LHCN-M2 (cell line): ENCODE measurements around the gene PARD3B. TPM values are rescaled to one million over a fixed set of nuclear protein-coding genes. Genes with fewer than 3 reads are reported as not detected.
A peak's percentile ranks its signal among the peaks of the same experiment; 100 is the strongest.

Experiments
- DNase-seq: peaks from one replicate; pipeline ENCODE4 v3.0.0-alpha.2; 2012; ENCODE audit warnings: low read depth
- total RNA-seq: library from RNA; depleted of rRNA; stranded (reverse); fragments of >200 nt; gene quantifications from 2 replicates; pipeline ENCODE4 v1.2.3, GENCODE V29; 2014

PARD3B gene
- total RNA-seq, 1 experiment from 2014 or later, result 4.0 TPM

GRCh38 chr2:204989877-204990276 lies 444.6 kb downstream of the PARD3B start:
- no peak for DNase-seq

GRCh38 chr2:205001300-205001966 lies 456.2 kb downstream of the PARD3B start:
- no peak for DNase-seq

- no peak for DNase-seq
Measured at GRCh38 chr2:205002390-205002789, 457.1 kb downstream of the PARD3B start.

GRCh38 chr2:205003288-205003687 lies 458.0 kb downstream of the PARD3B start:
- DNase-seq, result no peak

GRCh38 chr2:205010196-205010595 lies 464.9 kb downstream of the PARD3B start:
- DNase-seq, result no peak

- DNase-seq, result no peak
Measured at GRCh38 chr2:205011031-205011430, 465.8 kb downstream of the PARD3B start.

GRCh38 chr2:205012961-205013360 lies 467.7 kb downstream of the PARD3B start:
- no peak for DNase-seq

GRCh38 chr2:205013586-205013985 lies 468.3 kb downstream of the PARD3B start:
- no peak for DNase-seq

GRCh38 chr2:205014201-205014600 lies 468.9 kb downstream of the PARD3B start:
- no peak for DNase-seq

GRCh38 chr2:205017381-205017780 lies 472.1 kb downstream of the PARD3B start:
- DNase-seq, result peak; percentile 35

- no peak for DNase-seq
Measured at GRCh38 chr2:205017912-205018311, 472.6 kb downstream of the PARD3B start.

GRCh38 chr2:205020673-205021072 lies 475.4 kb downstream of the PARD3B start:
- no peak for DNase-seq

GRCh38 chr2:205022841-205023240 lies 477.6 kb downstream of the PARD3B start:
- DNase-seq, result no peak

- peak; percentile 93 for DNase-seq
Measured at GRCh38 chr2:205024822-205025518, 479.7 kb downstream of the PARD3B start.

- DNase-seq, result no peak
Measured at GRCh38 chr2:205025580-205026240, 480.4 kb downstream of the PARD3B start.

- no peak for DNase-seq
Measured at GRCh38 chr2:205030695-205031094, 485.4 kb downstream of the PARD3B start.

- no peak for DNase-seq
Measured at GRCh38 chr2:205032093-205032551, 486.8 kb downstream of the PARD3B start.

GRCh38 chr2:205033431-205033830 lies 488.2 kb downstream of the PARD3B start:
- DNase-seq, result no peak

- DNase-seq, result no peak
Measured at GRCh38 chr2:205034034-205034433, 488.8 kb downstream of the PARD3B start.

- no peak for DNase-seq
Measured at GRCh38 chr2:205040323-205040722, 495.0 kb downstream of the PARD3B start.

- DNase-seq, result no peak
Measured at GRCh38 chr2:205041472-205042130, 496.3 kb downstream of the PARD3B start.

GRCh38 chr2:205043285-205043684 lies 498.0 kb downstream of the PARD3B start:
- DNase-seq, result no peak
